CD8-positive, alpha-beta memory T cell (primary cell): ENCODE measurements around the gene PROCR. TPM values are rescaled to one million over a fixed set of nuclear protein-coding genes. Genes with fewer than 3 reads are reported as not detected.
A peak's percentile ranks its signal among the peaks of the same experiment; 100 is the strongest.
"Not testable (repeated sequence)": the region's sequence is repeated elsewhere in the genome, so short reads cannot be mapped to it uniquely, and the experiment has no call there.

Source experiments
- CTCF ChIA-PET: fragments of 350-600 bp; sonication (Branson Sonifier 250); formaldehyde crosslinking; loops from one replicate; lab custom pipeline; 2021; ENCODE audit warnings: antibody characterized with exemption; lab: Charles Lee
- POLR2A ChIA-PET: fragments of 350-600 bp; sonication (Branson Sonifier 250); formaldehyde crosslinking; loops from one replicate; lab custom pipeline; 2021; ENCODE audit warnings: antibody characterized with exemption; lab: Charles Lee
- DNase-seq, 5 donors: peaks; one replicate each; pipeline versions ENCODE4 v3.0.0 to v3.0.0-alpha.2; 2020 to 2022; ENCODE audit warnings: mixed read lengths in 1 of 5
- H3K27ac ChIP-seq: one replicate; pipeline ENCODE4 v1.7.0; 2013; ENCODE audit warnings: low read depth, mild to moderate bottlenecking, low read length, moderate library complexity
- H3K27me3 ChIP-seq: 2 replicates; pipeline ENCODE4 v1.7.0; 2013; ENCODE audit warnings: low read length, mild to moderate bottlenecking; ENCODE audit not compliant: insufficient read depth, poor library complexity, severe bottlenecking
- H3K36me3 ChIP-seq: 2 replicates; pipeline ENCODE4 v1.7.0; 2013; ENCODE audit warnings: mild to moderate bottlenecking, low read length, moderate library complexity; ENCODE audit not compliant: insufficient read depth
- H3K4me1 ChIP-seq: 2 replicates; pipeline ENCODE4 v1.7.0; 2013; ENCODE audit warnings: mild to moderate bottlenecking, low read length, moderate library complexity; ENCODE audit not compliant: insufficient read depth
- H3K4me3 ChIP-seq: 2 replicates; pipeline ENCODE4 v1.7.0; 2013; ENCODE audit warnings: mild to moderate bottlenecking, low read length
- H3K9me3 ChIP-seq: 2 replicates; pipeline ENCODE4 v1.7.0; 2013; ENCODE audit warnings: mild to moderate bottlenecking, low read length
- H3K27ac Mint-ChIP-seq, 8 donors: one replicate each; pipeline ENCODE4 v1.8.0; 2020 to 2021; ENCODE audit warnings: mixed read lengths in 8 of 8, mild to moderate bottlenecking in 6 of 8, inconsistent platforms in 3 of 8, moderate library complexity in 3 of 8
- H3K27me3 Mint-ChIP-seq, 2 donors: one replicate each; pipeline ENCODE4 v1.8.0; 2020 to 2021; ENCODE audit warnings: mixed read lengths in 2 of 2, mild to moderate bottlenecking in 1 of 2, moderate library complexity in 1 of 2
- H3K36me3 Mint-ChIP-seq, 3 donors: one replicate each; pipeline ENCODE4 v1.8.0; 2020 to 2021; ENCODE audit warnings: mixed read lengths in 3 of 3, inconsistent platforms in 1 of 3, mild to moderate bottlenecking in 1 of 3
- H3K4me1 Mint-ChIP-seq, 3 donors: one replicate each; pipeline ENCODE4 v1.8.0; 2020 to 2021; ENCODE audit warnings: mixed read lengths in 3 of 3, inconsistent platforms in 1 of 3, mild to moderate bottlenecking in 1 of 3
- H3K4me3 Mint-ChIP-seq, 7 donors: one replicate each; pipeline ENCODE4 v1.8.0; 2020 to 2021; ENCODE audit warnings: mixed read lengths in 7 of 7, mild to moderate bottlenecking in 6 of 7, moderate library complexity in 4 of 7, inconsistent platforms in 2 of 7
- H3K9me3 Mint-ChIP-seq, 5 donors: one replicate each; pipeline ENCODE4 v1.8.0; 2020 to 2022; ENCODE audit warnings: mixed read lengths in 5 of 5, mild to moderate bottlenecking in 3 of 5, moderate library complexity in 2 of 5, inconsistent platforms in 1 of 5
- polyA plus RNA-seq: library from polyadenylated mRNA; unstranded; fragments of 300-500 nt; fragmentation: Illumina TruSeq; gene quantifications from one replicate; pipeline ENCODE4 v1.2.3, GENCODE V29; 2021
- total RNA-seq, 2 experiments: library from RNA; stranded (reverse); gene quantifications; one replicate each; pipeline ENCODE4 v1.2.3, GENCODE V29; 2021

The PROCR gene
- total and polyA plus RNA-seq, 3 experiments from 2014 or later, result 2.6 to 10.7 (median 2.7) TPM

DNA sequence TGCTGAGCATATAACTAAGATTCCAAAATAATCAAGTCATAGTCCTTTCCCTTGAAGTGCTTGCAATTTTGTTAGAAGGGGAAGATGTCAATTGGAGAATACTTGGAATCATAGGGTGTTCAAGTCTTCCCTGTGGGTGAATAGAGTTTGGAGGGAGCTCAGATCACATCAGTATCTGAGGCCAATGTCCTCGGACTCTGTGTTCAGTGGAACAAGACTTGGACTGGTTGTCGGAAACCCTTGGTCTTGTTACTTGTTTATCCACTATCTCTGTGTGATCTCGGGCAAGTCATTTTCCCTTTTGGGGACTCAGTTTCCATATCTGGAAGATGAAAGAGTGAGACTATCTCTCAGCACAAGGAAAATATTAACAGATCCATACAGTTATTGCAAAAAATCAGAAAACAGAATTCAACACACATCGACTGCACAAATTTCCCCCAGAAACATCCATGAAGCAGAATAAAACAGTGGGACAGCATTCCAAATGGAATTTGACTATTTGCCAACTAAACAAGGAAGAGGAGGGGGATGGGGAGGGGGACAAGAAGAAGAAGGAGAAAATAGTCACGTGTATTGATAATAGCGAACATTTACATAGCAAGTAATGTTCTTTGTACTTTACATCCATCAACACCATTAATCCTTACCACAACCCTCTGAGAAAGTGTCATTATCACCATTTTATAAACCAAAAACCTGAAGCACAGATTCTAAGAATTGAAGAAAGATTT, 20.9 kb upstream of the PROCR start:
- no peaks in the 10 kb centered on the region for H3K9me3 Mint-ChIP-seq
- H3K27me3 Mint-ChIP-seq, result no peaks in the 10 kb centered on the region
- no peak overlapping the region for H3K27ac ChIP-seq
- peak overlapping the region in 3 of 8 donors; percentile 11 to 60 (median 33) for H3K27ac Mint-ChIP-seq
- POLR2A ChIA-PET, result no interaction called here
- H3K36me3 ChIP-seq, result no peaks in the 10 kb centered on the region
- peak overlapping the region in 1 of 7 donors; percentile 46 for H3K4me3 Mint-ChIP-seq
- H3K9me3 ChIP-seq, result no peaks in the 10 kb centered on the region
- CTCF ChIA-PET, result no interaction called here
- no peaks in the 10 kb centered on the region for H3K27me3 ChIP-seq
- DNase-seq, result no peak
- H3K36me3 Mint-ChIP-seq, result peaks cover 0 to 8% (median 0%) of the 10 kb centered on the region in 3 donors
- peaks cover 22 to 27% (median 25%) of the 10 kb centered on the region in 3 donors for H3K4me1 Mint-ChIP-seq
- H3K4me3 ChIP-seq, result no peak overlapping the region
- H3K4me1 ChIP-seq, result peaks cover 16% of the 10 kb centered on the region

DNA sequence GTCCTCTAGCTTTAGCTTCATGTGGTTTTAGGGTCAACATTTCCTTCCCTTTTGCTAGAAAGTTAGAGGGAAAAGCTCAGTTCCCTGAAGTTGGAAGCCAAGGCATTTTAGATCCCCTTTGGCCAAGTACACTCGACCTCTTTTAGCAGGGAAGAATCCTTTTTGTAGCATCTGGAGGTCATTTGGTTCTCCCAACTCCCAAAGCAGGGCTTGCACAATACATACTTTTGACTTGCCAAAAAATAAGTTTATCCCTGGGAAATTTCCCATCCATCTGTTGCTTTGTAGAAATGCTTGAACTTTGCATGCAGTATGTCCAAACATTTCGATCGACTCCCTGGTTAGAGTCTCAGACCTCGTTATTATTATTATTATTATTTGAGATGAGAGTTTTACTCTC, 20.1 kb upstream of the PROCR start:
- DNase-seq, result no peak
- H3K9me3 ChIP-seq, result no peaks in the 10 kb centered on the region
- Mint-ChIP-seq H3K27ac (peak overlapping the region in 1 of 8 donors; percentile 11), H3K9me3 (no peaks in the 10 kb centered on the region), H3K27me3 (no peaks in the 10 kb centered on the region), H3K36me3 (peaks cover 0 to 5% (median 0%) of the 10 kb centered on the region in 3 donors), H3K4me3 (no peak overlapping the region), H3K4me1 (peaks cover 17 to 20% (median 20%) of the 10 kb centered on the region in 3 donors)
- peaks cover 8% of the 10 kb centered on the region for H3K4me1 ChIP-seq
- H3K27me3 ChIP-seq, result no peaks in the 10 kb centered on the region
- H3K36me3 ChIP-seq, result no peaks in the 10 kb centered on the region
- no peak overlapping the region for H3K4me3 ChIP-seq
- ChIA-PET POLR2A (no interaction called here), CTCF (no interaction called here)
- H3K27ac ChIP-seq, result no peak overlapping the region

DNA sequence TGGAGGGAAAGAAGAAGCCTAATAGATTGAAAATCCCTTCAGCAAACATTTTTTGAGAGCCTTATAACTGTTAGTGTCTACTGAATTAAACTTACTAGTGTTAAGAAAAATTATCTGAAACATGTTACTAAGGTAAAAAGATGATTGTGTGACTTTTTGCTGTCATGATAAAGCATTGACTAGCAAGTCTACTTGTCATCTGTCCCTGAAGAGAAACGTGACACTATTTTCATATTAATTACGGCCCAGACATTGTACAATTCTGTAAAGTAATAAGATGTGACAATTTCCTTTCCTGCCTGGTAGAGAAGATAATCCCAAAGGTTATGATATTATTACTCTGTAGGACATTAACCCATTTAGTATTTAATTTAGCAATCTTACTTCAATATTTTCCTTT, 15.9 kb upstream of the PROCR start:
- Mint-ChIP-seq H3K36me3 (no peaks in the 10 kb centered on the region), H3K4me1 (peaks cover 5 to 7% (median 6%) of the 10 kb centered on the region in 3 donors), H3K27ac (no peak overlapping the region), H3K4me3 (no peak overlapping the region), H3K9me3 (no peaks in the 10 kb centered on the region), H3K27me3 (no peaks in the 10 kb centered on the region)
- H3K4me1 ChIP-seq, result no peaks in the 10 kb centered on the region
- H3K27ac ChIP-seq, result no peak overlapping the region
- H3K36me3 ChIP-seq, result no peaks in the 10 kb centered on the region
- no peaks in the 10 kb centered on the region for H3K9me3 ChIP-seq
- CTCF ChIA-PET, result no interaction called here
- POLR2A ChIA-PET, result no interaction called here
- H3K27me3 ChIP-seq, result no peaks in the 10 kb centered on the region
- DNase-seq, result no peak
- no peak overlapping the region for H3K4me3 ChIP-seq

DNA sequence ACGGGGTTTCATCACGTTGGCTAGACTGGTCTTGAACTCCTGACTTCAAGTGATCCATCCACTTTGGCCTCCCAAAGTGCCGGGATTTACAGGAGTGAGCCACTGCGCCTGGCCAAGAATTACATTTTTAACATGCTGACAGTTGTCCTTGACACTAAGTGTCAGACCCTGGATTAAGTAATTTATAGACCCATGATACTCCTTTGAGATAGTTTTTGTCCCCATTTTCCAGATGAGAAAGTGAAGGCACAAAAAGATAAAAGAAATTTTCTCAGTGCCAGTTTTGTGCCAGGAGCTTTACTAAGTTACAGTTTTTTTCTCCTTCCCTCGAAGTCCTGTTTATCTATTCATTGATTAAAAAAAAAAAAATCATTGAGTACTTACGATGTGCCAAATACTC, 14.9 kb upstream of the PROCR start:
- H3K4me1 ChIP-seq, result peaks cover 3% of the 10 kb centered on the region
- no peaks in the 10 kb centered on the region for H3K27me3 Mint-ChIP-seq
- peaks cover 12 to 15% (median 15%) of the 10 kb centered on the region in 3 donors for H3K4me1 Mint-ChIP-seq

DNA sequence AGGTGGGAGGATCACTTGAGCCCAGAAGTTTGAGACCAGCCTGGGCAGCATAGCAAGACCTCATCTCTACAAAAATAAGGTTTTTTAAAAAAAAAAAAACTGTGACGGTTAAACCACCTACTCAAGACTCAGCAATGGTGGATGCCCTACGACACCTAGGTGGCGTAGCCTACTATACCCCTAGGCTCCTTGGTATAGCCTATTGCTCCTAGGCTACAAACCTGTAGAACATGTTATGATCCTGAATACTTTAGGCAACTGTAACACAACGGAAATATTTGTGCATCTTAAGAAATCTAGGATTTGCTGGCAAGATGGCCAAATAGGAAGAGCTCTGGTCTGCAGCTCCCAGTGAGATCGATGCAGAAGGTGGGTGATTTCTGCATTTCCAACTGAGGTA, 11.5 kb upstream of the PROCR start:
- peaks cover 2 to 13% (median 5%) of the 10 kb centered on the region in 5 donors for H3K9me3 Mint-ChIP-seq
- not testable (repeated sequence) for H3K27me3 ChIP-seq, H3K36me3 ChIP-seq, H3K4me1 ChIP-seq, H3K27ac ChIP-seq, DNase-seq, H3K9me3 ChIP-seq, H3K27me3 Mint-ChIP-seq, H3K4me3 ChIP-seq
- H3K27ac Mint-ChIP-seq, result peak overlapping the region in 4 of 8 donors; percentile 10 to 64 (median 43)
- CTCF ChIA-PET, result interaction anchor here (2.8 kb wide), 1 partner anchor 13 kb away, joined by 12 read pairs; the partner anchor contains the start of gene EDEM2
- peak overlapping the region in 4 of 7 donors; percentile 24 to 63 (median 52) for H3K4me3 Mint-ChIP-seq
- H3K4me1 Mint-ChIP-seq, result peaks cover 25 to 30% (median 25%) of the 10 kb centered on the region in 3 donors
- POLR2A ChIA-PET, result interaction anchor here (1.6 kb wide), 1 partner anchor 66 kb away, joined by 4 read pairs; no protein-coding TSS in a partner anchor
- peaks cover 3 to 17% (median 5%) of the 10 kb centered on the region in 3 donors for H3K36me3 Mint-ChIP-seq

More for the DNA sequence above, 14.9 kb upstream of the PROCR start:
- Histone ChIP-seq H3K9me3 (no peaks in the 10 kb centered on the region), H3K4me3 (no peak overlapping the region), H3K27ac (no peak overlapping the region), H3K36me3 (no peaks in the 10 kb centered on the region), H3K27me3 (no peaks in the 10 kb centered on the region)
- ChIA-PET CTCF (no interaction called here), POLR2A (no interaction called here)
- H3K27ac Mint-ChIP-seq, result peak overlapping the region in 1 of 8 donors; percentile 73
- no peak overlapping the region for H3K4me3 Mint-ChIP-seq
- H3K9me3 Mint-ChIP-seq, result no peaks in the 10 kb centered on the region
- no peak for DNase-seq
- no peaks in the 10 kb centered on the region for H3K36me3 Mint-ChIP-seq

DNA sequence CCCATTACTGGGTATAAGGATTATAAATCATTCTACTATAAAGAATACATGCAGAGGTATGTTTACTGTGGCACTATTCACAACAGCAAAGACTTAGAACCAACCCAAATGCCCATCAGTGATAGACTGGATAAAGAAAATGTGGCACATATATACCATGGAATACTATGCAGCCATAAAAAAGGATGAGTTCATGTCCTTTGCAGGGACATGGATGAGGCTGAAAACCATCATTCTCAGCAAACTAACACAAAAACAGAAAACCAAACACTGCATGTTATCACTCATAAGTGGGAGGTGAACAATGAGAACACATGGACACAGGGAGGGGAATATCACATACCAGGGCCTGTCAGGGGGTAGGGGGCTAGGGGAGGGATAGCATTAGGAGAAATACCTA, 7.3 kb upstream of the PROCR start:
- H3K36me3 ChIP-seq, H3K4me1 ChIP-seq, H3K27ac Mint-ChIP-seq, H3K27ac ChIP-seq, H3K27me3 Mint-ChIP-seq, H3K4me3 ChIP-seq, H3K9me3 ChIP-seq, POLR2A ChIA-PET, H3K27me3 ChIP-seq, H3K4me3 Mint-ChIP-seq, DNase-seq: not testable (repeated sequence)
- Mint-ChIP-seq H3K36me3 (peaks cover 4 to 17% (median 5%) of the 10 kb centered on the region in 3 donors), H3K9me3 (peaks cover 2 to 13% (median 5%) of the 10 kb centered on the region in 5 donors), H3K4me1 (peaks cover 25 to 30% (median 25%) of the 10 kb centered on the region in 3 donors)
- CTCF ChIA-PET, result interaction anchor here (1.1 kb wide), 1 partner anchor 104 kb away, joined by 3 read pairs; no protein-coding TSS in a partner anchor

DNA sequence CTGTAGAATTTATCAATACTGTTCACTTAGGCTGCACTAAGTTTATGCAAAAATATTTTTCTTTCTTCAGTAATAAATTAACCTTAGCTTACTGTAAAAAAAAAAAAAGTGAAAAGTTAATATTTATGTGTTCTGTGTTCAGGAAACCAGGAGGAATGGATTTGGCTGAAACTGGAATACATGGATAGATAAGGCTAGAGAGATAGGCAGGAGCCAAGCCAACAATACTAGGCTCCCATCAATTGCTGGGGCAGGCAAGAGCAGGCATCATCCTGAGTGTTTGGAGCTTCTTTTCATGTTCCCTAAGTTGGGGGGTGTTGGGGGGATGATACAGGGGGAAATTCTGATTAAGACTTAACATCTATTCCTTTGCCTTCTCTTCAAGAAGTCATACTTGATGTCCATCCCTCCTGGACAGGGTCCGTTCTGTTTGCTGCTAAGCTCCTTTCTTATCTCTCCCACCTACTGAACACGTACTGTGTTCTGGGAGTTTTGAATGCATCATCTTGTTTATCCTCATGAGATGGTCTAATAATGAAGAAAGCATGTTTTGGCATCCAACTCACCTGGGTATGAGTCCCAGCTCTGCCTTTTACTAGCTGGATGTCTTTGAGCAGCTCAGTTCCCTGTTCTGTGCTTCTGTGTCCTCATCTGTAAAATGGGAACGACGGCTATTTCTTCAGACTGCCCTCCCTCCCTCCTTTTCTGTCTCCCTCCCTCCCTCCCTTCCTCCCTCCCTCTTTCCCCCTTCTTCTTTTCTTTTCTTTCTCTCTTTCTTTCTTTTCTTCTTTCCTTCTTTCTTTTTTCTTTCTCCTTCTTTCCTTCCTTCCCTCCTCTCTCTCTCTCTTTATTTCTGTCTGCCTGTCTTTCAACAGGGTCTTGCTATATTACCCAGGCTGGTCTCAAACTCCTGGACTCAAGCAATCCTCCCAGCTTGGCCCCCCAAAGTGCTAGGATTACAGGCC, 6.4 kb upstream of the PROCR start:
- H3K9me3 Mint-ChIP-seq, result peaks cover 2 to 13% (median 5%) of the 10 kb centered on the region in 5 donors
- ChIA-PET CTCF (interaction anchor here (0.6 to 1.1 kb wide), 3 partner anchors 10 to 103 kb away, joined by 3 read pairs; no protein-coding TSS in a partner anchor), POLR2A (no interaction called here)
- no peak for DNase-seq
- no peak overlapping the region for H3K4me3 Mint-ChIP-seq
- H3K4me3 ChIP-seq, result no peak overlapping the region
- H3K36me3 Mint-ChIP-seq, result peaks cover 4 to 17% (median 5%) of the 10 kb centered on the region in 3 donors
- H3K36me3 ChIP-seq, result no peaks in the 10 kb centered on the region
- H3K27ac Mint-ChIP-seq, result no peak overlapping the region
- peaks cover 6% of the 10 kb centered on the region for H3K4me1 ChIP-seq
- H3K9me3 ChIP-seq, result no peaks in the 10 kb centered on the region
- H3K27ac ChIP-seq, result no peak overlapping the region
- H3K27me3 Mint-ChIP-seq, result peaks cover 0 to 1% of the 10 kb centered on the region in 2 donors
- no peaks in the 10 kb centered on the region for H3K27me3 ChIP-seq
- peaks cover 23 to 28% (median 24%) of the 10 kb centered on the region in 3 donors for H3K4me1 Mint-ChIP-seq
